Lower leg skin (tissue), 3 donors: ENCODE measurements around the gene PGBD5.

Experiments used
- POLR2A ChIP-seq, 2 donors: fragments of 450-650 bp; IDR thresholded peaks; one replicate each; pipeline ENCODE4 v1.6.1; 2016 to 2017; ENCODE audit warnings: antibody characterized with exemption in 2 of 2, mild to moderate bottlenecking in 1 of 2, moderate library complexity in 1 of 2
- TF ChIP-seq, protein P1 (sequence below), 3 donors: fragments of 450-650 bp; IDR thresholded peaks; one replicate each; pipeline ENCODE4 v1.5.1; 2016; ENCODE audit warnings: antibody characterized with exemption in 3 of 3, mild to moderate bottlenecking in 3 of 3, moderate library complexity in 2 of 3

DNA sequence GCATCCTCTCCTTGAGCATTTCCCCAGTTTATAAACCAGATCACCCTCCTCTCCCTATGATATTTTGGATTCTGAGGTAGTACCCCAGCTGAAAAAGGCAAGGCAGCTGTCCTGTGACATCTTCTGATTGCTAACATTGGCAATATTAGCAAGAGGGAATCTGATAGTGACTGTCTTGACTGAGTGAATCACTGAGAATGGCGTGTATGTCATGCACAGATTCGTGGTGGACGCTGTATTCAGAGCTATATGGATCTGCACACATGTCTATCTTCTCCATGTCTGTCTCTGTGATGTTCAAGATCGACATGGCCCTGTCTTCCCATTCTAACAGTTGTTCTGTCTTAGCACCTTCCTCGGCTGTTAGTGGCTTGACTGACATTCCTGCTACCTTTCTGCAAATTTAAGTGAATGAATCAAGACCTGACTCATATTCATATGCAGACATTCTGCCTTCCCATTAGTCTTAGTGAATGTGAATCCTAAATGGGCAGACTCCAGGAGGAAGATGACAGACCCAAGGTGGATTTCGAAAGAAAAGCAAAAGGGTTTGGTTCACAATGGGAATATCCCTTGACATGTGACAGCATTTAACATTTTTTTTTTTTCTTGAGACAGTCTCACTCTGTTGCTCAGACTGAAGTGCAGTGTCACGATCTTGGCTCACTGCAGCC, 97.7 kb downstream of the PGBD5 start:
- TF ChIP-seq, protein P1, sequence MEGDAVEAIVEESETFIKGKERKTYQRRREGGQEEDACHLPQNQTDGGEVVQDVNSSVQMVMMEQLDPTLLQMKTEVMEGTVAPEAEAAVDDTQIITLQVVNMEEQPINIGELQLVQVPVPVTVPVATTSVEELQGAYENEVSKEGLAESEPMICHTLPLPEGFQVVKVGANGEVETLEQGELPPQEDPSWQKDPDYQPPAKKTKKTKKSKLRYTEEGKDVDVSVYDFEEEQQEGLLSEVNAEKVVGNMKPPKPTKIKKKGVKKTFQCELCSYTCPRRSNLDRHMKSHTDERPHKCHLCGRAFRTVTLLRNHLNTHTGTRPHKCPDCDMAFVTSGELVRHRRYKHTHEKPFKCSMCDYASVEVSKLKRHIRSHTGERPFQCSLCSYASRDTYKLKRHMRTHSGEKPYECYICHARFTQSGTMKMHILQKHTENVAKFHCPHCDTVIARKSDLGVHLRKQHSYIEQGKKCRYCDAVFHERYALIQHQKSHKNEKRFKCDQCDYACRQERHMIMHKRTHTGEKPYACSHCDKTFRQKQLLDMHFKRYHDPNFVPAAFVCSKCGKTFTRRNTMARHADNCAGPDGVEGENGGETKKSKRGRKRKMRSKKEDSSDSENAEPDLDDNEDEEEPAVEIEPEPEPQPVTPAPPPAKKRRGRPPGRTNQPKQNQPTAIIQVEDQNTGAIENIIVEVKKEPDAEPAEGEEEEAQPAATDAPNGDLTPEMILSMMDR (IDR thresholded peaks at IDR 0.05), result no peak
- TF ChIP-seq POLR2A (IDR thresholded peaks at IDR 0.05), result no peak
